Thymus (tissue), 11 donors: ENCODE measurements around the gene ZNF283. TPM values are rescaled to one million over a fixed set of nuclear protein-coding genes. Genes with fewer than 3 reads are reported as not detected.
"Not testable (repeated sequence)": the region's sequence is repeated elsewhere in the genome, so short reads cannot be mapped to it uniquely, and the experiment has no call there.

ENCODE experiments used
- DNase-seq, 9 donors: peaks; one replicate each; pipeline ENCODE4 v3.0.0-alpha.2; 2013; ENCODE audit warnings: low spot score in 9 of 9, low read depth in 6 of 9, missing footprints in 1 of 9
- H3K27ac ChIP-seq, 2 donors: one replicate each; pipeline ENCODE4 v1.5.1; 2013; ENCODE audit warnings: control low read depth in 1 of 2, low read depth in 1 of 2, low read length in 1 of 2, mild to moderate bottlenecking in 1 of 2, moderate library complexity in 1 of 2
- H3K27me3 ChIP-seq, 2 donors: one replicate each; pipeline ENCODE4 v1.5.1; 2013; ENCODE audit warnings: low read length in 1 of 2; ENCODE audit not compliant: control insufficient read depth in 2 of 2, insufficient read depth in 1 of 2
- H3K36me3 ChIP-seq, 2 donors: one replicate each; pipeline ENCODE4 v1.5.1; 2013; ENCODE audit warnings: low read length in 1 of 2, mild to moderate bottlenecking in 1 of 2, moderate library complexity in 1 of 2; ENCODE audit not compliant: control insufficient read depth in 2 of 2, insufficient read depth in 2 of 2
- H3K4me1 ChIP-seq, 2 donors: one replicate each; pipeline ENCODE4 v1.5.1; 2013; ENCODE audit warnings: low read length in 2 of 2; ENCODE audit not compliant: control insufficient read depth in 2 of 2, insufficient read depth in 2 of 2
- H3K4me3 ChIP-seq, 2 donors: one replicate each; pipeline ENCODE4 v1.5.1; 2013; ENCODE audit warnings: low read length in 2 of 2, control low read depth in 1 of 2, mild to moderate bottlenecking in 1 of 2
- H3K9me3 ChIP-seq, 2 donors: one replicate each; pipeline ENCODE4 v1.5.1; 2013; ENCODE audit warnings: low read length in 1 of 2, mild to moderate bottlenecking in 1 of 2; ENCODE audit not compliant: control insufficient read depth in 2 of 2, insufficient read depth in 1 of 2
- WGBS: extraction: QIAGEN DNeasy Blood & Tissue Kit; methylation state at CpG from one replicate; pipeline ENCODE4 v1.1.7; 2013; 5-methylcytosine and 5-hydroxymethylcytosine counted together
- polyA plus RNA-seq: library from polyadenylated mRNA; stranded (reverse); fragments of 200-250 nt; gene quantifications from one replicate; pipeline ENCODE4 v1.2.3, GENCODE V29; 2013
- total RNA-seq: library from RNA; stranded (reverse); fragments of 120-200 nt; gene quantifications from one replicate; pipeline ENCODE4 v1.2.4, GENCODE V29; 2013
- donor health status: healthy.

The ZNF283 gene
- total and polyA plus RNA-seq, 2 donors = 4.6 to 5.9 TPM

GRCh38 chr19:43820884-43821215 is 6.3 kb upstream of the ZNF283 start:
- H3K36me3 ChIP-seq = no peaks in the 10 kb centered on the region
- peaks cover 0 to 5% of the 10 kb centered on the region in 2 donors for H3K9me3 ChIP-seq
- peak overlapping the region; percentile 8 to 29 for H3K4me3 ChIP-seq
- no peak overlapping the region for H3K27ac ChIP-seq
- H3K27me3 ChIP-seq = peaks cover 12 to 23% of the 10 kb centered on the region in 2 donors
- DNase-seq = no peak
- peaks cover 0 to 7% of the 10 kb centered on the region in 2 donors for H3K4me1 ChIP-seq
- 35% methylated on average over 5 of the region's 5 CpGs for WGBS

GRCh38 chr19:43823856-43824255 is 3.3 kb upstream of the ZNF283 start:
- H3K4me1 ChIP-seq = peaks cover 7 to 16% of the 10 kb centered on the region in 2 donors

GRCh38 chr19:43824572-43824971 is 2.5 kb upstream of the ZNF283 start:
- peaks cover 12 to 18% of the 10 kb centered on the region in 2 donors for H3K27me3 ChIP-seq
- DNase-seq, H3K9me3 ChIP-seq, H3K36me3 ChIP-seq, H3K4me3 ChIP-seq, H3K27ac ChIP-seq: not testable (repeated sequence)
- H3K4me1 ChIP-seq = peaks cover 7 to 16% of the 10 kb centered on the region in 2 donors
- WGBS = 67% methylated on average over 4 of the region's 4 CpGs

More at GRCh38 chr19:43823856-43824255, 3.3 kb upstream of the ZNF283 start:
- peaks cover 12 to 23% of the 10 kb centered on the region in 2 donors for H3K27me3 ChIP-seq
- not testable (repeated sequence) for H3K36me3 ChIP-seq, DNase-seq, H3K27ac ChIP-seq, H3K4me3 ChIP-seq, H3K9me3 ChIP-seq
- 87% methylated on average over 3 of the region's 3 CpGs for WGBS

GRCh38 chr19:43839139-43839538 is 12.0 kb downstream of the ZNF283 start:
- no peaks in the 10 kb centered on the region for H3K27me3 ChIP-seq
- no peak overlapping the region for H3K27ac ChIP-seq
- H3K4me3 ChIP-seq = no peak overlapping the region
- H3K9me3 ChIP-seq = peaks cover 12 to 14% of the 10 kb centered on the region in 2 donors
- no peak for DNase-seq
- H3K36me3 ChIP-seq = peaks cover 24 to 30% of the 10 kb centered on the region in 2 donors
- no peaks in the 10 kb centered on the region for H3K4me1 ChIP-seq

- no peak for DNase-seq
- Histone ChIP-seq H3K27ac (no peak overlapping the region), H3K4me3 (no peak overlapping the region), H3K4me1 (no peaks in the 10 kb centered on the region), H3K9me3 (peaks cover 12 to 14% of the 10 kb centered on the region in 2 donors), H3K36me3 (peaks cover 18 to 21% of the 10 kb centered on the region in 2 donors), H3K27me3 (no peaks in the 10 kb centered on the region)
- 73% methylated on average over 2 of the region's 2 CpGs for WGBS
These were observed 14.9 kb downstream of the ZNF283 start for GRCh38 chr19:43842007-43842406.

GRCh38 chr19:43847246-43847645 is 20.1 kb downstream of the ZNF283 start:
- Histone ChIP-seq H3K4me1 (no peaks in the 10 kb centered on the region), H3K27me3 (no peaks in the 10 kb centered on the region), H3K36me3 (peaks cover 3% of the 10 kb centered on the region in 2 donors), H3K27ac (no peak overlapping the region), H3K9me3 (peaks cover 4 to 6% of the 10 kb centered on the region in 2 donors), H3K4me3 (no peak overlapping the region)
- no peak for DNase-seq
- WGBS = 97% methylated on average over 1 of the region's 1 CpG

GRCh38 chr19:43847884-43848283 is 20.8 kb downstream of the ZNF283 start:
- H3K27ac ChIP-seq = no peak overlapping the region
- no peaks in the 10 kb centered on the region for H3K4me1 ChIP-seq
- no peak overlapping the region for H3K4me3 ChIP-seq
- DNase-seq = no peak
- H3K36me3 ChIP-seq = peaks cover 0 to 2% of the 10 kb centered on the region in 2 donors
- no peaks in the 10 kb centered on the region for H3K27me3 ChIP-seq
- peaks cover 3 to 4% of the 10 kb centered on the region in 2 donors for H3K9me3 ChIP-seq
- WGBS = 95% methylated on average over 4 of the region's 4 CpGs

- Histone ChIP-seq H3K36me3 (no peaks in the 10 kb centered on the region), H3K4me3 (no peak overlapping the region), H3K27me3 (no peaks in the 10 kb centered on the region), H3K9me3 (peaks cover 3 to 8% of the 10 kb centered on the region in 2 donors), H3K27ac (no peak overlapping the region), H3K4me1 (no peaks in the 10 kb centered on the region)
- no peak for DNase-seq
These were observed 21.7 kb downstream of the ZNF283 start for GRCh38 chr19:43848821-43849220.

- H3K36me3 ChIP-seq = no peaks in the 10 kb centered on the region
- no peak overlapping the region for H3K4me3 ChIP-seq
- no peak for DNase-seq
- peaks cover 1 to 13% of the 10 kb centered on the region in 2 donors for H3K9me3 ChIP-seq
- WGBS = 95% methylated on average over 2 of the region's 2 CpGs
- no peaks in the 10 kb centered on the region for H3K4me1 ChIP-seq
- H3K27me3 ChIP-seq = no peaks in the 10 kb centered on the region
- no peak overlapping the region for H3K27ac ChIP-seq
These were observed 31.1 kb downstream of the ZNF283 start for GRCh38 chr19:43858174-43858573.

GRCh38 chr19:43866923-43867322 is 39.8 kb downstream of the ZNF283 start:
- not testable (repeated sequence) for H3K9me3 ChIP-seq, H3K27me3 ChIP-seq, H3K4me3 ChIP-seq, H3K36me3 ChIP-seq, H3K4me1 ChIP-seq, H3K27ac ChIP-seq, DNase-seq
- WGBS = 95% methylated on average over 28 of the region's 28 CpGs
